Measurements from ENCODE around the gene RHEBL1.
"Not testable (repeated sequence)": the region's sequence is repeated elsewhere in the genome, so short reads cannot be mapped to it uniquely, and the experiment has no call there.

The RHEBL1 gene

GRCh38 chr12:49089821-49090773, 20.3 kb upstream of the RHEBL1 start:
- DNase-seq (ENCODE audit: low spot score): no peak

- DNase-seq (ENCODE audit: low spot score): no peak
Observed at GRCh38 chr12:49088932-49089330, 19.2 kb upstream of the RHEBL1 start.

DNA sequence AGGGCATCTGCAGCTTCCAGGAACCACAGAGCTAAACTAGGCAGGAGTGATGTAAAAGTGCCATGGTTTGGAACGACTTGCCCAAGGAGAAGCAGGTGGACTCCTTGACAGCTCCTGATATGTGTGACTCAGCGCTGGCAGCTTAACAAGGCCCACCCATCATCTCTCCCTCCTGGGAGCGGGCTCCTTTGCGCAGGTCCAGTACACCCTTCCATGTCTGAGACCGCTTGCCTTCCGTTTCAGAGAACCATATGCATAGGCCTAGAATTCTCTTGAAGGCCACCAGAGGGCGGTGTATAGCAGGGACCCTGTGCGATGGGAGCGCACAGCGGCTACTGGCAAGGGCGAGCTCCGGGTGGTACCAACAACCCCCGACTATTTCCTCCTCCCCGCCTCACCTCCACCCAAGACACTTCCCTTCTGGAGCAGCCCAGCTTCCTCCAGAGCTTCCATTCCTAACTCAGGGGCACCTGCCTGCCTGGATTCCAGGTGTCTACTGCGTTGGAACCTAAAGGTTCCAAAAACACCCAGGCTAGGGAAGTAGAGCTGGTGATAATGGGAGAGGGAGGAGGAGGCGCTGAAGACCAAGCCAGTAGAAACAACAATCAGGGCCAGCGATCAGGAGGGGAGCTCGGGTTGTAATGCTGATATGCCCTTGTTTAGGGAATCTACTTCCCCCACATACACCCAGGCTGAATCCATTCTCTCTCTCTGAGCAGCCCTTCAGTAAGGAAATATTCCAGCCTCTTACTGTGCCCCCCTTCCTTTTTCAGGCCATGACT, 18.6 kb upstream of the RHEBL1 start:
- peak; percentile 84 for DNase-seq (ENCODE audit: low spot score)

DNA sequence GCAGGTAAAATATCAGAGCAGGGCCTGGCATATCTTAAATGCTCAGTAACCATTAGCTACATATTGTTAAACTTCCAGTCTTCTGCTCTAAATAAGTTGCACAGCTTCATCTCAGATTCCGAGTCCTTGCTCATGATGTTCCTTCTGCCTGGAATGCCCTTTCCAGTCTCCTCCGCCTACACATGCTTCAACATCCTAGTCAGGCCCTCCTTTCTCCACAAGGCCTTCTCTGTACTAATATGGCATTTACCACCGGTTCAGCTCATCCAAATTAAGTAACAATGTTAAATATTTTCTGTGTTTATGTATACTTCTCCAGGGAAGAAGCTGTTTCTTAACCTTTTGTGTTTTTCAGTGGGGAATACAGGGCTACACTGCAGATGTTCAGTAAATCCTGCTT, 16.3 kb upstream of the RHEBL1 start:
- DNase-seq (ENCODE audit: low spot score): no peak

DNA sequence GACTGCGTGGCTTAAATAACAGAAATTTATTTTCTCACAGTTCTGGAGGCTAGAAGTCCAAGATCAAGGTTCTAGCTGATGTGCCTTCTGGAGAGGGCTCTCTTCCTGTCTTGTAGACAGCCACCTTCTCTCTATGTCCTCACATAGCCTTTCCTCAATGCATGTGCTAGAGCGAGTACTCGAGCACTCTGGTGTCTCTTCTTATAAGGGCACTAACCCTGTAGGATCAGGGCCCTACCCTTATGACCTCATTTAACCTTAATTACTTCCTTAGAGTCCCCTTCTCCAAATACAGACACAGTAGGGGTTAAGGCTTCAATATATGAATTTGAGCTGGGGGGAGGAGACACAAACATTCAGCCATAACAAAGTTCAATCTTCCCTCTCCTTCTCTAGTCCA, 14.7 kb upstream of the RHEBL1 start:
- no peak for DNase-seq (ENCODE audit: low spot score)

- DNase-seq (ENCODE audit: low spot score): no peak
Observed at GRCh38 chr12:49079793-49080192, 10.0 kb upstream of the RHEBL1 start.

DNA sequence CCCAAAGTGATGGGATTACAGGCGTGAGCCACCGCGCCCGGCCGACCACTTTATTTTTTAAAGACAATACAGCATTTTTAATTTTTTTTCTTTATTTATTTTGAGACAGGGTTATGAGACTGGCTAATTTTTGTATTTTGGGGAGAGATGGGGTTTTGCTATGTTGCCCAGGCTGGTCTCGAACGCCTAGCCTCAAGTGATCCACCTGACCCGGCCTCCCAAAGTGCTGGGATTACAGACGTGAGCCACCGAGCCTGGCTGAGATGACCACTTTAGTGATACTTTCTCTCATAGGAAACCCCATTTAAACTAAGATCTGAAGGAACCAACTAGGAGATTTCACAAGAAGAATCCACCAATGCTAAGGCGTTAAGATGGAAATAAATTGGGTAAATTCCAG, 1.2 kb upstream of the RHEBL1 start:
- no peak for DNase-seq (ENCODE audit: low spot score)

DNA sequence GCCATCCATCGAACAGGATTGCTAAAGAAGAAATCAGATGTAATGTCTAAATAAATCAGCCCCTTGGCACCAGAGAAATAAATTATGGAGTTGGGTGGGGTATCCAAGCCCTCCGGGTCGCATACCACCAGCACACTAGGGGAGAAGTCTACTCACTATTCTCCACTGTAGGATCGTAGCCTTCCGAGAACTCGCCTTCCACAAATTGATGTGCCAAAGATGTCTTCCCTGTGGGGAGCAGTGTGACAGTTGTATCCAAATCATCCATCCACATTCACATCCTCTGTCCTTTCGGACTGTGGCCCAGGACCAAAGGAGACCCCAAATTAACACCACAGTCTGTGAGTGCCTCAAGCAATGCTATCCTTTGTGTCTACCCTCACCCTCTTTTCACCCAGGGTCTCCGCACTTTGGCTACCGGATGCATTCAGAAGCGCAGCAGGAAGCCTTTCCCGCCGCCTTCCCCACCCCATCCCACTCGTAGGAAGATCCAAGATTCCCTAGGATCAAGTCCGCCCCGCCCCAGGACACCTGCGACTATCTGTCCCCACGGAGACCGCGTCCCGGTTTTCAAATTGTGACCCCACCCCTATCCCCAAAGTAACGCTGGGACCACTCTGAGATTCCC, 786 bp downstream of the RHEBL1 start:
- DNase-seq (ENCODE audit: low spot score): no peak

GRCh38 chr12:49066120-49066519, 3.7 kb downstream of the RHEBL1 start:
- DNase-seq (ENCODE audit: low spot score): no peak

GRCh38 chr12:49064767-49065152, 5.0 kb downstream of the RHEBL1 start:
- DNase-seq (ENCODE audit: low spot score): no peak

- DNase-seq (ENCODE audit: low spot score): not testable (repeated sequence)
Observed at GRCh38 chr12:49061916-49062315, 7.9 kb downstream of the RHEBL1 start.

DNA sequence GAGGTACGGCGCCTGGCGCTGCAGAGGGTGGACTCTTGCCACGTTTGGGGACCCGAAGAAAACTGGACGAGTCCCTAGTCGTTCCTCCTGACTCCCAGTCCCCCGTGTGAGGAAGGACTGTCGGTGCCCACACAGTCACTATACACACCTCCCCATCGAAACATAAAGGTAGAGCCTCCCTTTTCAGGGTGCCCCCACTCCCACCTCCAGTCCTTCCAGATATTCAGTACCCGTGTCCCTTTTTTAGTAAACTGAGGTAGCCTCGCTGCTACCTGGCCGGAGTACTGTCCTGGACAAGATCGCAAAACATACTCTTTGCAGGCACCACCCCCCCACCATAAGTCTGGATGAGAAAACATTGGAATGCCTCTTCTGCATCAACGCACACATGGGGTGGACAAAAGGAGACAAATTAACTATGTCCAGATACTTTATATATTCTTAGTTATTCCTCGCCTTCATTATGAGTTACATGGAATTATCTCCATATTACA, 8.6 kb downstream of the RHEBL1 start:
- DNase-seq (ENCODE audit: low spot score): no peak

- peak; percentile 94 for DNase-seq (ENCODE audit: low spot score)
Observed at GRCh38 chr12:49060237-49061156, 9.3 kb downstream of the RHEBL1 start, which contains the start of gene KMT2D. KMT2D (minus strand) TSS chr12:49060794; CDS start chr12:49055324, 5,470 bp downstream.

GRCh38 chr12:49059299-49060171, 10.2 kb downstream of the RHEBL1 start:
- DNase-seq (ENCODE audit: low spot score): no peak

DNA sequence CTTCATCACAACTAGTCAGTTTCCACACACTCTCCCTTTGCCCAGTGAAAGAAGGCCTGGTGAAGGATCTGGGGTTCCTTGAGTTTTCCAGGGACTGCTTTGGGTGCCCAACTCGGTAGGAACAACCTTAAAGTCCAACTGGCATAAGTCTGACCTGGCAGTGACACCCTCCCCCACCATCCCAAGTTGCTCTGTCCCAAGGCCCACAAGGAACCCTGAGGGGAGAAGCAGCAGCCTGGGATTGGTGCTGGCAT, 10.8 kb downstream of the RHEBL1 start:
- DNase-seq (ENCODE audit: low spot score): no peak

DNA sequence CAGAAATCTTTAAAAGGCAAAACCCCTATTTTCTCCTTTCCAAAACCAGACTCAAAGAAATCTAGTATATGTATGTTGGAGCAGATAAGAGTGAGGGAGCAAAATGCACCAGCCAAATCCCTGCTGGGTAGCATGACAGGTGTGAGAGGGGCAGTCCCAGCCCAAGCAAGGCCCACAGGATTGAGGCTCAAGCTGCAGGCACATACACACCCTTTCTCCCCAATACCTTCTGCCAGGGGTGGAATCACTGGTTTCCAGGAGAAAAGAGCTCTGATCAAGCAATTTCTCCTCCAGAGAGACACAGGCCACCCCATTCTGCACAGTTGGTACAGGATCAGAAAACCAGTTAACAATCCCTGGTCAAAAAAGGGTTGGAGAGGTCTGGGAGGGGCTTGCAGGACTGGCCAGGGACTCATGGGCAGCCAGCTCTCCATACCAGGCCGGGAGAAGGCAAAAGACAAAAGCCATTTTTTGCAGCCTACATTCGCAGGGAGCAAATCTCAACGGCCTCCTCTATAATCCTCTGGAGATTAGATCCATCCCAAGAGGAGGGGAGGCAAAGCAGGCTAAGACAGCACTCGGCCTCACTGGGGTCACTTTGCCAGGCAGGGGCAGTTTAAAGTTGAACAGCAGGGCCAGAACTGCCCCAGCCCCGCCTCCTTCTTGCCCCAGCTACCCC, 11.3 kb downstream of the RHEBL1 start:
- no peak for DNase-seq (ENCODE audit: low spot score)

GRCh38 chr12:49057888-49058287, 11.9 kb downstream of the RHEBL1 start:
- DNase-seq (ENCODE audit: low spot score): no peak

GRCh38 chr12:49055978-49056754, 13.6 kb downstream of the RHEBL1 start:
- peak; percentile 67 for DNase-seq (ENCODE audit: low spot score)

- DNase-seq (ENCODE audit: low spot score): no peak
Observed at GRCh38 chr12:49055092-49055491, 14.7 kb downstream of the RHEBL1 start.
